WERI-Rb-1 (cell line): ENCODE data around the gene EYS.

Experiments
- DNase-seq: peaks from one replicate; pipeline ENCODE4 v3.0.0-alpha.2; 2020
- H3K27ac ChIP-seq: fragments of 250-450 bp; sonication (Bioruptor Pico); 2 replicates; pipeline ENCODE4 v1.5.1; 2020; ENCODE audit warnings: mild to moderate bottlenecking, moderate library complexity
- H3K27me3 ChIP-seq: fragments of 250-450 bp; sonication (Bioruptor Pico); 2 replicates; pipeline ENCODE4 v1.5.1; 2021; ENCODE audit warnings: mild to moderate bottlenecking, low read depth, moderate library complexity; ENCODE audit not compliant: insufficient read depth, severe bottlenecking
- H3K36me3 ChIP-seq: fragments of 250-450 bp; sonication (Bioruptor Pico); 2 replicates; pipeline ENCODE4 v1.5.1; 2020; ENCODE audit warnings: mild to moderate bottlenecking, moderate library complexity
- H3K4me3 ChIP-seq: 2 replicates; pipeline ENCODE4 v1.5.1; 2011; ENCODE audit warnings: low read depth, mild to moderate bottlenecking, control low read depth, low read length
- H3K9me3 ChIP-seq: fragments of 250-450 bp; sonication (Bioruptor Pico); 2 replicates; pipeline ENCODE4 v1.5.1; 2021; ENCODE audit warnings: mild to moderate bottlenecking, moderate library complexity; ENCODE audit not compliant: severe bottlenecking
- TF ChIP-seq, protein P1 (sequence below): IDR thresholded peaks from 2 replicates; pipeline ENCODE4 v1.5.1; 2011; ENCODE audit warnings: low read depth, mild to moderate bottlenecking, control low read depth, inconsistent platforms, low read length

The EYS gene

DNA sequence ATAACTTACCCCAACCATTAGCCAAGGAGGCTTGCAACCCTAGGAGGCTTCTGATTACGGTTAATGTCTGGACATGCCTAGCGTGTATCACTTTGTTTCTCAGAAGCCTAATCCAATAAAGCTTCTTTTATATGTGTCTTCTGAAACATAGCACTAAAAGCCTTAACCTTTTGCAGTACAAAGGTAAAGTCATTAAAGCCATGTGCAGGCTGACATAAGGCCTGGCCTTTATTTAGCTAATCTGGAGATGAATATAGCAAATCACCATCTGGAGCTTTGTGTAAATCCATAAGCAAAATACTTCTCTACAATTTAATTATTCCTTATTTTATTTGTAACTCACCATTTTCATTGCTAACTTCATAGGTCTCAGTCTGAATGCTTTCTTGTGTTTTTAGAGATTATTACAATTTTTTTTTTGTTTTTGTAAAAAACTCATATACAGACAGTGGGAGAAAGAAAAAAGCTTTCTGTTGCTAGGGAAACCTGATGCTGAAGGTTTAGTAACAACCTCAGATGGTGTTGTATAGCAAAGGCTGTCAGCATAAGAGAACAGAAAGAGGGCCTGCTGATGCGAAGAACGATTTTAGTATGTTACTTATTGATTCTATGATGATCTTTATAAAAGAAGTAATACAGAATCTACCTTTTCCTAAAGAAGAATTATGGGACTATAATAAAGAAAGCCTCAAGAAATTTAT, at the start of gene EYS:
TSS of gene EYS (minus strand) at position 101 of the 701 bp plus-strand sequence. CDS start 211,816 bp downstream, outside the sequence.
- H3K4me3 ChIP-seq, result peak within 1 kb of the TSS; percentile 97
- no peaks in the 10 kb centered on the region for H3K9me3 ChIP-seq
- peak within 1 kb of the TSS; percentile 87 for H3K27ac ChIP-seq
- no peaks in the 10 kb centered on the region for H3K36me3 ChIP-seq
- no peaks in the 10 kb centered on the region for H3K27me3 ChIP-seq
- peak; percentile 56 for DNase-seq
- TF ChIP-seq, protein P1, sequence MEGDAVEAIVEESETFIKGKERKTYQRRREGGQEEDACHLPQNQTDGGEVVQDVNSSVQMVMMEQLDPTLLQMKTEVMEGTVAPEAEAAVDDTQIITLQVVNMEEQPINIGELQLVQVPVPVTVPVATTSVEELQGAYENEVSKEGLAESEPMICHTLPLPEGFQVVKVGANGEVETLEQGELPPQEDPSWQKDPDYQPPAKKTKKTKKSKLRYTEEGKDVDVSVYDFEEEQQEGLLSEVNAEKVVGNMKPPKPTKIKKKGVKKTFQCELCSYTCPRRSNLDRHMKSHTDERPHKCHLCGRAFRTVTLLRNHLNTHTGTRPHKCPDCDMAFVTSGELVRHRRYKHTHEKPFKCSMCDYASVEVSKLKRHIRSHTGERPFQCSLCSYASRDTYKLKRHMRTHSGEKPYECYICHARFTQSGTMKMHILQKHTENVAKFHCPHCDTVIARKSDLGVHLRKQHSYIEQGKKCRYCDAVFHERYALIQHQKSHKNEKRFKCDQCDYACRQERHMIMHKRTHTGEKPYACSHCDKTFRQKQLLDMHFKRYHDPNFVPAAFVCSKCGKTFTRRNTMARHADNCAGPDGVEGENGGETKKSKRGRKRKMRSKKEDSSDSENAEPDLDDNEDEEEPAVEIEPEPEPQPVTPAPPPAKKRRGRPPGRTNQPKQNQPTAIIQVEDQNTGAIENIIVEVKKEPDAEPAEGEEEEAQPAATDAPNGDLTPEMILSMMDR, result no peak

DNA sequence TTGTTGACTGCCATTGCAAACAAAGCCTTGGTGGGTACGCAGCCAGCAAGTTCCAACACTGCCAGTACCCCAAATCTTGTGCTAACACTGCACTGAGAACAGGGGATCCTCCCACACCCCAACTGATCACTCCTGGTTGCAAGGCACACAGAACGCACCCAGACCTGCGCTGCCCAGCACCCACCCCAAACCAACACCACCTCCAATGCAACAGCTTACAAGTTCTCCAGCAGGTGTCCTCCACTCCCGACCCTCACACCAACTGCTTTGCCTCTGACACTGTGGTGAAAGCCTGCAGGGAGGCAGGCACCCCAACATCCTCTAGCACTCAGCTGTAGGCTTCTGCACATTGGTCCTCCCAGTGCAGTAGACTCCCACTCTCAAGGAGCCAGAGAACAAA, 39.3 kb upstream of the EYS start:
- H3K27me3 ChIP-seq, result no peaks in the 10 kb centered on the region
- H3K27ac ChIP-seq, result no peak overlapping the region
- H3K36me3 ChIP-seq, result no peaks in the 10 kb centered on the region
- H3K4me3 ChIP-seq, result no peak overlapping the region
- no peaks in the 10 kb centered on the region for H3K9me3 ChIP-seq
- DNase-seq, result no peak
- TF ChIP-seq, protein P1, result no peak

DNA sequence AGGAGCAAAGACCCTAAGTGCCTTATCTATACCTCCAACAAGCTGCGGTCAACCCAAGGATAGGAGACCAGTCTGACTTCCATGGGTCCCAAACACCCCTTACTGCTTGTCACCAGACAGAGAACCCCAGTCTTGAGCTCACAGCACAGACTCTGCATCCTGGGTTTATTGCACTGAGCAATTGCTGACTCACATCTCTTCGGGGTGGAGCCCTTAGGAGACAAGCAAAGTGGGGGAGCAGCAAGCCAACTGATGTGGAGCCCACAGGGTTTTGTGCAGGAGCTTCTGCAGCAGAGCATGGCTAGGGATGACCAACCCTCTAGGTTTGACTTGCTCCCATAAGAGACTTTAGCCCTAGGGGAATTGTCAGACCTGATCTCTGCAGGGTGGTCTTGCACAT, 38.6 kb upstream of the EYS start:
- H3K27ac ChIP-seq, result no peak overlapping the region
- no peaks in the 10 kb centered on the region for H3K36me3 ChIP-seq
- no peak for DNase-seq
- no peaks in the 10 kb centered on the region for H3K9me3 ChIP-seq
- H3K27me3 ChIP-seq, result no peaks in the 10 kb centered on the region
- H3K4me3 ChIP-seq, result no peak overlapping the region
- TF ChIP-seq, protein P1, result no peak

DNA sequence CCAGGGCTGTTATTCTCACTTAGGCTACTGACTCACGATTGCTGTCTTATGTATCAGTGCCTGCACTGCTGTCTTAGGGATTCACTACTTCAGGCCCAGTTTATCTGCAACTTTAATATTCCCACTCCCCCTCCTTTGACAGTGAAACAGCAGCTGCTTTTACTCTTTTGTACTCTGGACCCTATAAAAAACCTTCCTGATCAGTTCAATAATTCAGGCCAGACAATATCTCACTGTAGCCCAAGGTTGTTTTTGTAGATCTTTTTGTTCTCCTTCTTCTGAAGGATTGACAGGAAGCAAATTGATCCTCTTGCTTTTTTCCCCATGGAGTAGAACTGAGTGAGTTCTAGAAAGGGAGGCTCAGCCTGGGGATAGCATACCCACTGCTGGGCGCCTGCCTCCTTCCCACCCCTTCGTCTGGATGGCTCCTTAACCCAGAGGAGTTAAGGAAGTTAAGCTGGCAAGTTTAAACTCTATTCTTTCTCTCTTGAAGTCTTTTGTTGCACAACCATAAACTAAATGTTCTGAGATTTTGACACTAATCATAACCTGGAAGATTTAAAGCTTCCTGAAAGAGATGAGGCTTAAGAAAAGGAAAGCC, 22.0 kb upstream of the EYS start:
- TF ChIP-seq, protein P1, result no peak
- Histone ChIP-seq H3K4me3 (no peak overlapping the region), H3K36me3 (no peaks in the 10 kb centered on the region), H3K27ac (no peak overlapping the region), H3K27me3 (no peaks in the 10 kb centered on the region), H3K9me3 (no peaks in the 10 kb centered on the region)
- no peak for DNase-seq

DNA sequence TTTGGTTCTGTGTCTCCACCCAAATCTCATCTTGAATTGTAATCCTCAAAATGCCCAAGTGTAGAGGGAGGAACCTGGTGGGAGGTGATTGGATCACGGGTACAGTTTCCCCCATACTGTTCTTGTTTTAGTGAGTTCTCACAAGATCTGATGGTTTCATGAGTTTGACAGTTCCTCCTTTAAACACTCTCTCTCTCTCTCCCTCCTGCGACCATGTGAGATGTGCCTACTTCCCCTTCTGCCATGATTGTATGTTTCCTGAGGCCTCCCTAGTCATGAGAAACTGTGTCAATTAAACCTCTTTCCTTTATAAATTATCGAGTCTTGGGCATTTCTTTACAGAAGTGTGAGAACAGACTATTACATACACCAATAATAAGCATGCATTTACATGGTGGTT, 12.1 kb upstream of the EYS start:
- Histone ChIP-seq H3K36me3 (no peaks in the 10 kb centered on the region), H3K9me3 (no peaks in the 10 kb centered on the region), H3K4me3 (no peak overlapping the region), H3K27ac (no peak overlapping the region), H3K27me3 (no peaks in the 10 kb centered on the region)
- no peak for DNase-seq
- TF ChIP-seq, protein P1, result no peak
